ENCODE results near the gene CYP26C1. TPM values are rescaled to one million over a fixed set of nuclear protein-coding genes. Genes with fewer than 3 reads are reported as not detected.

CYP26C1 gene
- total and polyA plus RNA-seq, 2 of the 13 experiments (the other 11 are each of a cell fraction or from before 2014, with no cell fraction given) = 0.02 TPM; not detected in 1

- 0 out of 2 replicates have a peak, but pooled peaks have one; percentile 33 for TF ChIP-seq PRDM15 (CRISPR knock-in tag; IDR thresholded peaks at IDR 0.05)
- TF ChIP-seq GATA4 (IDR thresholded peaks at IDR 0.05; ENCODE audit: borderline replicate concordance, low read depth) = no peak
- no peak for TF ChIP-seq ZNF33A (CRISPR knock-in tag; IDR thresholded peaks at IDR 0.05; ENCODE audit: borderline replicate concordance)
- TF ChIP-seq GFI1 (CRISPR knock-in tag; IDR thresholded peaks at IDR 0.05; ENCODE audit: borderline replicate concordance) = no peak
- TF ChIP-seq ZNF382 (CRISPR knock-in tag; IDR thresholded peaks at IDR 0.05; ENCODE audit: borderline replicate concordance) = no peak
- no peak for TF ChIP-seq FOSL1 (CRISPR knock-in tag; IDR thresholded peaks at IDR 0.05; ENCODE audit: borderline replicate concordance)
- TF ChIP-seq CEBPG (CRISPR knock-in tag; IDR thresholded peaks at IDR 0.05) = no peak
- peak; percentile 68; the same call in 1 of the 2 replicates for TF ChIP-seq NFKB2 (CRISPR knock-in tag; IDR thresholded peaks at IDR 0.05; ENCODE audit: borderline replicate concordance)
- no peak for TF ChIP-seq ZNF574 (CRISPR knock-in tag; IDR thresholded peaks at IDR 0.05)
- TF ChIP-seq ZBED4 (CRISPR knock-in tag; IDR thresholded peaks at IDR 0.05; ENCODE audit: borderline replicate concordance) = no peak
- no peak for TF ChIP-seq DPF2 (CRISPR knock-in tag; IDR thresholded peaks at IDR 0.05; ENCODE audit: borderline replicate concordance, low read depth)
- no peak for TF ChIP-seq POLR2AphosphoS5 (IDR thresholded peaks at IDR 0.05; ENCODE audit: low read depth, low read length)
- 0 out of 2 replicates have a peak, but pooled peaks have one; percentile 34 for TF ChIP-seq SMAD3 (CRISPR knock-in tag; IDR thresholded peaks at IDR 0.05)
- TF ChIP-seq ZNF652 (CRISPR knock-in tag; IDR thresholded peaks at IDR 0.05; ENCODE audit: borderline replicate concordance, low read depth) = no peak
- no peak for TF ChIP-seq ZFP36 (IDR thresholded peaks at IDR 0.05; ENCODE audit: borderline replicate concordance, low read depth, low read length, partially characterized antibody)
- TF ChIP-seq REPIN1 (CRISPR knock-in tag; IDR thresholded peaks at IDR 0.05; ENCODE audit: borderline replicate concordance, low read depth) = no peak
- TF ChIP-seq STAG1 (CRISPR knock-in tag; IDR thresholded peaks at IDR 0.05) = peak; percentile 85
- TF ChIP-seq SAP130 (CRISPR knock-in tag; IDR thresholded peaks at IDR 0.05; ENCODE audit: low read depth) = no peak
- TF ChIP-seq ZNF441 (CRISPR knock-in tag; IDR thresholded peaks at IDR 0.05; ENCODE audit: borderline replicate concordance) = no peak
- no peak for TF ChIP-seq KMT2B (CRISPR knock-in tag; IDR thresholded peaks at IDR 0.05)
Observed at GRCh38 chr10:93080350-93081046, 19.9 kb downstream of the CYP26C1 start (continued).
